HAP-1 (cell line): Measurements from ENCODE around the gene ARHGEF7.
A peak's percentile ranks its signal among the peaks of the same experiment; 100 is the strongest.
"Not testable (repeated sequence)": the region's sequence is repeated elsewhere in the genome, so short reads cannot be mapped to it uniquely, and the experiment has no call there.

ENCODE experiments used
- DNase-seq, 2 experiments: peaks; one replicate each; pipeline ENCODE4 v3.0.0-alpha.2; 2016 to 2020; ENCODE audit warnings: low spot score in 2 of 2
- H3K27me3 ChIP-seq: fragments of 250-450 bp; sonication (Bioruptor Pico); 2 replicates; pipeline ENCODE4 v1.5.1; 2020; ENCODE audit warnings: low read depth, mild to moderate bottlenecking, moderate library complexity
- H3K36me3 ChIP-seq: fragments of 250-450 bp; sonication (Bioruptor Pico); replicated peaks from 2 replicates; pipeline ENCODE4 v1.5.1; 2020; ENCODE audit warnings: mild to moderate bottlenecking
- H3K4me1 ChIP-seq: fragments of 250-450 bp; sonication (Bioruptor Pico); 2 replicates; pipeline ENCODE4 v1.5.1; 2020; ENCODE audit warnings: mild to moderate bottlenecking
- H3K4me3 ChIP-seq: fragments of 250-450 bp; sonication (Bioruptor Pico); 2 replicates; pipeline ENCODE4 v1.5.1; 2020; ENCODE audit warnings: mild to moderate bottlenecking, moderate library complexity
- H3K9me3 ChIP-seq: fragments of 250-450 bp; sonication (Bioruptor Pico); 2 replicates; pipeline ENCODE4 v1.5.1; 2020; ENCODE audit warnings: mild to moderate bottlenecking, moderate library complexity
- in situ Hi-C: fragments of 300-500 bp; cut with MboI; formaldehyde crosslinking; loops from 3 replicates; pipeline ENCODE4 v1.14.3; 2020; ENCODE audit warnings: low sequenced_read_pairs, inconsistent platforms, mixed read lengths

The ARHGEF7 gene

GRCh38 chr13:111115061-111115964, at the start of gene ARHGEF7:
ARHGEF7 (plus strand) TSS chr13:111115310; CDS start chr13:111115527, 217 bp downstream.
- no peaks in the 10 kb centered on the region for H3K36me3 ChIP-seq
- in situ Hi-C loops: no loop called here
- H3K4me3 ChIP-seq: peak within 1 kb of the TSS; percentile 25
- peak in 1 of 2 experiments; percentile 18 for DNase-seq
- peaks cover 55% of the 10 kb centered on the region for H3K27me3 ChIP-seq
- no peaks in the 10 kb centered on the region for H3K4me1 ChIP-seq
- no peaks in the 10 kb centered on the region; the same call in 1 of the 2 replicates for H3K9me3 ChIP-seq

DNA sequence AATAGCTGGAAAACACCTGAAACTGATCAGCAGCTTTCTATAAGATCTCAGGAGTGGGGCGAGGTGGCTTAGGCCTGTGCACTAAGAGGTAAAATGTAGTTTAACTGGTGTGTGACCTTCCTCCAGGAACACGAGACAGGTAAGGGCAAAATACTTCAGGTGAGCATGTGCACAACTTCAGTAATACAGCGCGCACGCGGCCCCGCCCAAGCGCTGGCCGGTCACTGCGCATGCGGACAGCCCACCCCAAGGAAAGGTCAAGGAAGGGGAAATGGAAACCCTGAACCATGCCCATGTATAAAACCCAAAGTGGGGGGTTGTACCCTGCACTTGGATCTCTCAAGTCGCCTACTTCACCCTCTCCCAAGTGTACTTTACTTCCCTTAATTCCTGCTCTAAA, 49.4 kb upstream of the ARHGEF7 start:
- no peak for DNase-seq
- no peaks in the 10 kb centered on the region for H3K9me3 ChIP-seq
- H3K27me3 ChIP-seq: no peaks in the 10 kb centered on the region
- in situ Hi-C loops: no loop called here
- no peak overlapping the region for H3K4me3 ChIP-seq
- H3K36me3 ChIP-seq: no peaks in the 10 kb centered on the region
- H3K4me1 ChIP-seq: no peaks in the 10 kb centered on the region

GRCh38 chr13:111066544-111066943, 48.6 kb upstream of the ARHGEF7 start:
- Histone ChIP-seq H3K4me3 (no peak overlapping the region), H3K9me3 (no peaks in the 10 kb centered on the region), H3K4me1 (no peaks in the 10 kb centered on the region), H3K36me3 (no peaks in the 10 kb centered on the region), H3K27me3 (no peaks in the 10 kb centered on the region)
- in situ Hi-C loops: no loop called here
- no peak for DNase-seq

DNA sequence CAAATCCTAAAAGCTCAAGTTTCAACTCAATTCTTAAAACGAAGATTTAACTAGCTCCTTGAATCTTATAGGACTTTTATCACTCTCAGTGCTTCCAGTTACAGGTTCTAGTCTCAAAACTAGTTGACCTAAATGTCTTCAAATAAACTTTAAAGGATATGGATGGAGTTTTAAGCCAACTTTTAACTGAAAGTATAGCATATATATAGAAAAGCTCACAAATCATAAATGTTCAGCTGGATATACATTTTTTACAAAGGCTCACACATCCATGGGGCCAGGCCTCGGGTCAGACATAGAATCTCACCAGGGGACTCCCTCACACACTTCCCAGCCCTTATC, 47.1 kb upstream of the ARHGEF7 start:
- no peak for DNase-seq
- in situ Hi-C loops: no loop called here
- no peaks in the 10 kb centered on the region for H3K27me3 ChIP-seq
- H3K36me3 ChIP-seq: no peaks in the 10 kb centered on the region
- no peaks in the 10 kb centered on the region for H3K9me3 ChIP-seq
- H3K4me3 ChIP-seq: no peak overlapping the region; the same call in 1 of the 2 replicates
- H3K4me1 ChIP-seq: no peaks in the 10 kb centered on the region

GRCh38 chr13:111071120-111071519, 44.0 kb upstream of the ARHGEF7 start:
- H3K36me3 ChIP-seq, H3K4me1 ChIP-seq, in situ Hi-C loops, H3K9me3 ChIP-seq, H3K4me3 ChIP-seq, H3K27me3 ChIP-seq: not testable (repeated sequence)
- DNase-seq: peak in 1 of 2 experiments; percentile 48

DNA sequence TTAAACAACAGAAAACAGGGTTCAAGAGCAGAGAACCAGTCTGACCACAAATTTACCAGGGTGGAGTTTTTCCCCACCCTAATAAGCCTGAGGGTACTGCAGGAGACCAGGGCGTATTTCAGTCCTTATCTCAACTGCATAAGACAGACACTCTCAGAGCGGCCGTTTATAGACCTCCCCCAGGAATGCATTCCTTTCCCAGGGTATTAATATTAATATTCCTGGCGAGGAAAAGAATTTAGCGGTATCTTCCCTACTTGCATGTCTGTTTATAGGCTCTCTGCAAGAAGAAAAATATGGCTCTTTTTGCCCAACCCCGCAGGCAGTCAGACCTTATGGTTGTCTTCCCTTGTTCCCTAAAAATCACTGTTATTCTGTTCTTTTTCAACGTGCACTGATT, 43.6 kb upstream of the ARHGEF7 start:
- H3K4me3 ChIP-seq, H3K9me3 ChIP-seq, DNase-seq, H3K4me1 ChIP-seq, H3K36me3 ChIP-seq, in situ Hi-C loops, H3K27me3 ChIP-seq: not testable (repeated sequence)

- in situ Hi-C loops: no loop called here
- H3K4me1 ChIP-seq: no peaks in the 10 kb centered on the region
- no peaks in the 10 kb centered on the region for H3K9me3 ChIP-seq
- DNase-seq: no peak
- no peak overlapping the region for H3K4me3 ChIP-seq
- no peaks in the 10 kb centered on the region for H3K27me3 ChIP-seq
- no peaks in the 10 kb centered on the region for H3K36me3 ChIP-seq
Observed at GRCh38 chr13:111074826-111075225, 40.3 kb upstream of the ARHGEF7 start.

DNA sequence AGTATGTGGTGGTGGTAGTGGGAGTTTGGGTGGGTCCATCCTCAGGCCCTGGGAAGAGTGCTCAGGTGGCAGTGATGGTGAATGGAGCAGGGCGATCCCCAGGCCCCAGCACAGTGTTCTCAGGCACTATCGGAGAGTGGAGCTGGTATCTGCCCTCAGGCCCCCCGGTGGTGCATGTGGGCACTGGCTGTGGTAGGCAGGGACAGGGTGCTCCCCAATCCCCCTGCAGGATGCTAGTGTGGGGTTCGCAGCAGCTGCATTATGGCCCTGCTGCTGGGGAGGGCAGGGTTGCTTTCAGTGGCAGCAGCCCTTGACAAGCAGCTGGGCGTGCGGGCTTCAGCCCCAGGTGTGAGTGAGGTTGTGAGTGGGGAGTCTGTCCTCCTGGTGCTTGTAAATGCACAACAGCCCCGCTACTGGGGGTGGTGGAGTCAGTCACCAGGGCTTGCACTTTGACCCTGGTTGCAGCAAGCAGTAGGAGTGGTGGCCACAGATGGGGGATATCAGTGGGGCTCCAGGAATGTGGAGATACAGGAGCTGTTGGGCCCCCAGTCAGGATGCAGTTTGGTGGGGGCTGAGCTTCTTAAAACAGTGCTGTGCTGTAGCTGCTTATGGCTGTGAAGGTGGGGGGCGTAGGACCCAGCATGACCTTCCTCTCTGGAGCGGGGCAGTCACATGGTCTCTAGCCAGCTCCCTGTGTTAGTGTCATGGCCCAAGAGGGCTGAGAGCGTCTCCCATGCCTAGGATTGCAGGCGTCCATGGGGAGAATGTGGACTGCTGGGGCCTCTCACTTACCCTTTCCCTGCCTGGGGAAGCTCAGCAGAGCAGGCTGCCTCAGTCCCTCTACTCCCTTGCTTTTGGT, 38.7 kb upstream of the ARHGEF7 start:
- H3K27me3 ChIP-seq: no peaks in the 10 kb centered on the region
- no peaks in the 10 kb centered on the region for H3K36me3 ChIP-seq
- H3K4me3 ChIP-seq: no peak overlapping the region
- in situ Hi-C loops: no loop called here
- no peak for DNase-seq
- H3K9me3 ChIP-seq: no peaks in the 10 kb centered on the region
- H3K4me1 ChIP-seq: no peaks in the 10 kb centered on the region

DNA sequence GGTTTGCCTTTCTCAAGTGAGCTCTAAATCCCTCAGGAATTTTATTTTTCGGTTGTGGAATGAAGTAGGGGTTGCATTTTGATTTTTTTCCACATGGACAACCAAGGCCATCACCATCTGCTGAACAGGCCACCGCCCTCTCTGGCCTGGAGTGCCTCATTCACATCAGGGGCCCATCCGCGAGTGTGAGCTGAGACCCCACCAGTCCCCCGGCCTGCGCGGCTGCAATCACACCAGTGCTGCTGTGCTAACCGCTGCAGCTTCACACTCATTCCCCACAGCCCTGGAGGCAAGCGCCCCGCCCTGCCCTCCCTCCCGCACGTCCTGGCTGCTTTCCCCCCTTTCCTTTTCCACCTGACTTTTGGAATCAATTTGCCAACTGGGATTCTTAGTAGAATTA, 35.7 kb upstream of the ARHGEF7 start:
- Histone ChIP-seq H3K4me3 (no peak overlapping the region), H3K4me1 (no peaks in the 10 kb centered on the region), H3K27me3 (no peaks in the 10 kb centered on the region), H3K9me3 (no peaks in the 10 kb centered on the region), H3K36me3 (no peaks in the 10 kb centered on the region)
- DNase-seq: no peak
- in situ Hi-C loops: no loop called here

GRCh38 chr13:111080642-111081041, 34.5 kb upstream of the ARHGEF7 start:
- Histone ChIP-seq H3K4me3 (no peak overlapping the region), H3K36me3 (no peaks in the 10 kb centered on the region), H3K9me3 (no peaks in the 10 kb centered on the region), H3K27me3 (no peaks in the 10 kb centered on the region), H3K4me1 (no peaks in the 10 kb centered on the region)
- no peak for DNase-seq
- in situ Hi-C loops: no loop called here

- no peak for DNase-seq
- no peak overlapping the region for H3K4me3 ChIP-seq
- H3K36me3 ChIP-seq: no peaks in the 10 kb centered on the region
- no peaks in the 10 kb centered on the region for H3K4me1 ChIP-seq
- in situ Hi-C loops: no loop called here
- no peaks in the 10 kb centered on the region for H3K9me3 ChIP-seq
- H3K27me3 ChIP-seq: no peaks in the 10 kb centered on the region
Observed at GRCh38 chr13:111082240-111082639, 32.9 kb upstream of the ARHGEF7 start.

- DNase-seq, H3K9me3 ChIP-seq, H3K4me1 ChIP-seq, H3K4me3 ChIP-seq, in situ Hi-C loops, H3K27me3 ChIP-seq, H3K36me3 ChIP-seq: not testable (repeated sequence)
Observed at GRCh38 chr13:111082769-111083168, 32.3 kb upstream of the ARHGEF7 start.

DNA sequence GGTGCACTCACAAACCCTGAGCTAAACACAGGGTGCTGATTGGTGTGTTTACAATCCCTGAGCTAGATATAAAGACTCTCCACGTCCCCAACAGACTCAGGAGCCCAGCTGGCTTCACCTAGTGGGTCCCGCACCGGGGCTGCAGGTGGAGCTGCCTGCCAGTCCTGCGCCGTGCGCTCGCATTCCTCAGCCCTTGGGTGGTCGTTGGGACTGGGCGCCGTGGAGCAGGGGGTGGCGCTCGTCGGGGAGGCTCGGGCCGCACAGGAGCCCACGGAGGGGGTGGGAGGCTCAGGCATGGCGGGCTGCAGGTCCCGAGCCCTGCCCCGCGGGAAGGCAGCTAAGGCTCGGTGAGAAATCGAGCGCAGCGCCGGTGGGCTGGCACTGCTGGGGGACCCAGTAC, 31.4 kb upstream of the ARHGEF7 start:
- H3K4me1 ChIP-seq, H3K4me3 ChIP-seq, H3K9me3 ChIP-seq, H3K27me3 ChIP-seq, in situ Hi-C loops, H3K36me3 ChIP-seq, DNase-seq: not testable (repeated sequence)

GRCh38 chr13:111090169-111090568, 24.9 kb upstream of the ARHGEF7 start:
- H3K9me3 ChIP-seq: no peaks in the 10 kb centered on the region
- in situ Hi-C loops: no loop called here
- H3K36me3 ChIP-seq: no peaks in the 10 kb centered on the region
- no peak overlapping the region for H3K4me3 ChIP-seq
- H3K4me1 ChIP-seq: no peaks in the 10 kb centered on the region
- DNase-seq: no peak
- H3K27me3 ChIP-seq: peaks cover 3% of the 10 kb centered on the region; the same call in 1 of the 2 replicates
